ENCODE results near the gene PSMB8. TPM values are rescaled to one million over a fixed set of nuclear protein-coding genes. Genes with fewer than 3 reads are reported as not detected.

PSMB8 gene
- total and polyA plus RNA-seq, 7 donors: 34.3 to 305 (median 45.7) TPM

DNA sequence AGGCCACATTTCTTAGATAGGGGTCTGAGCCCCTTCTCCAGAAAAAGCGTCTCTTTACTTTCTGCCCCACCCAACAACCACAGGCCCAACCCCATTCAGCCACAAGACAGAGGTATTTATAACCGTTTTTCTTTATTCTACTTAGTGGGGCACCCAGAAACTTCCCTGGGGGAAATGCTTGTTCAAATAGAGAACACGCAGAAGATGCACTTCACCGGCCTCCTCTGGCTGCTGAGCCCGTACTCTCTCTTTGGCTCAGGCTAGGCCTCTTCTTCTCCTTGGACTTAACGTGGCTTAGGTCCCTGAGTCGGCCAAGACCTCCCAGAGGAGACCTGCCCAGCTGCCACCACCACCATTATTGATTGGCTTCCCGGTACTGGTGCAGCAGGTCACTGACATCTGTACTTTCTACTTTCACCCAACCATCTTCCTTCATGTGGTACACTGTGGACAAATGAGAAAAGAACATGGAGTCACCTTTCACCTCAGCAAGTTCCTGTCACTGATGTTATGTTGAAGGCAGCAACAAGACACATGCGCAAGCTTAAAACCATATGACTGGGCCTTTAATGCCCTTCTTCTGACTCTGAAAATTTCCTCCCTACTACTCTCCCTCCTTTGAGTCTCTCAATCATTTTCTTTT, 3.1 kb downstream of the PSMB8 start:
- H3K4me3 ChIP-seq: no peak overlapping the region
- peak overlapping the region in 2 of 4 donors; percentile 84 to 88 for H3K27ac ChIP-seq
- TF ChIP-seq CTCF (IDR thresholded peaks at IDR 0.05): no peak
- TF ChIP-seq POLR2A (IDR thresholded peaks at IDR 0.05): no peak
- no peak for TF ChIP-seq EP300 (IDR thresholded peaks at IDR 0.05)
- no peak for TF ChIP-seq POLR2AphosphoS5 (IDR thresholded peaks at IDR 0.05)
- H3K27me3 ChIP-seq: no peaks in the 10 kb centered on the region
- 54 to 82% methylated on average over 9 of the region's 9 CpGs for WGBS, 2 donors
- intact Hi-C loops (cut with DNase I): no loop called here
- DNase-seq: peak; percentile 36
- peaks cover 0 to 35% (median 30%) of the 10 kb centered on the region in 4 donors for H3K4me1 ChIP-seq
- H3K36me3 ChIP-seq: peaks cover 0 to 29% (median 6%) of the 10 kb centered on the region in 4 donors
- no peaks in the 10 kb centered on the region for H3K9me3 ChIP-seq

- no peaks in the 10 kb centered on the region for H3K9me3 ChIP-seq
- peak; percentile 60 for DNase-seq
- H3K27me3 ChIP-seq: no peaks in the 10 kb centered on the region
- intact Hi-C loops (cut with DNase I): no loop called here
- no peak overlapping the region for H3K4me3 ChIP-seq
- H3K27ac ChIP-seq: peak overlapping the region; percentile 84 to 97 (median 90)
- TF ChIP-seq CTCF (IDR thresholded peaks at IDR 0.05) (no peak), POLR2AphosphoS5 (IDR thresholded peaks at IDR 0.05) (no peak), POLR2A (IDR thresholded peaks at IDR 0.05) (no peak), EP300 (IDR thresholded peaks at IDR 0.05) (no peak)
- peaks cover 0 to 28% (median 24%) of the 10 kb centered on the region in 4 donors for H3K4me1 ChIP-seq
- 86 to 89% methylated on average over 15 of the region's 15 CpGs for WGBS, 2 donors
- peaks cover 0 to 36% (median 4%) of the 10 kb centered on the region in 4 donors for H3K36me3 ChIP-seq
Measured at GRCh38 chr6:32839356-32839755, 4.5 kb downstream of the PSMB8 start.

DNA sequence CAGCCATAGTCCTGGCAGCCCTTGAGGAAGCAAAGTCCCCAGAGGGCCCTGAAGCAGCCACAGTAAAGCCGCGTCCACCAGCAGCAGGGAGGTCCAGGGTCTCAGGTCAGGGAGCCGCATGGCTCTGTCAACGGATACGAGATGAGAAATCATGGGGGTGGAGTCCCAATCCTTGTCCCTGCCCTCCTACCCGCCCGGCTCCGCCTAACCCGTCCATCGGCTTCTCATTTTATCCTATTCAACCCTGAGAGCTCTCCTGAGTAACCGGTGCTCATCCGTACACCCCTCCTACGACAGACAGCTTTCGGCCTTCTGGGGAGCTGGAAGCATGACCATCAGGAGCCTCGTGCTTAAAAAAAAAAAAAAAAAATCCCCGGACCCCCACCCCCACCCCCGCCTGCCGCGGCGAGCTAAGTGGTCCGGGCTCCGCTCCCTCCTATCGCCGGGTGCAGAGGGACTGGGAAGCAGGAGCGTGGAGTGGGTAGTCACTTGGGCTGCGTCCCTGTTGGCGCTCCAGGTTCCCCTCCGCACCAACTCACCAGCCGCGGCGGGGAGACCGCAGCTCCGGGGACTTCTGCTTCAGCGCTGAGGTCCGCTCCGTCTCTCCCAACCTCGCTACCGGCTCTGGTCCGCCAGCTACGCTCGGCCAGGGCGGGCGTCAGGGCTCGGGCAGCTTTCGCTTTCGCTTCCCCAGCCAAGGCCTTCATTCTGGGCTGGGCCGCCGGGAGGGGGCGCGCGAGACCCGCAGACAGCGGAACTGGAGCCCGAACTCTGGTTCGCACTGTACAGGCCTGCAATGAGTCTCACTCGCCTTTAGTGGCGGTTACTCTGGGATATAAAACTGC, 5.5 kb downstream of the PSMB8 start, which contains the start of gene TAP2:
TSS of gene TAP2 (minus strand) at position 626 of the 845 bp plus-strand sequence. CDS start at position 120, 506 bp downstream.
- H3K9me3 ChIP-seq: no peaks in the 10 kb centered on the region
- intact Hi-C loops (cut with DNase I): loop anchor here (1.0 kb wide), 2 partner anchors 15 to 30 kb away; partner anchors contain the start of gene TAP1
- H3K4me1 ChIP-seq: peaks cover 0 to 26% (median 22%) of the 10 kb centered on the region in 4 donors
- peak within 1 kb of the TSS; percentile 56 to 81 (median 64) for H3K4me3 ChIP-seq
- no peaks in the 10 kb centered on the region for H3K27me3 ChIP-seq
- peak in 1 of 2 donors; percentile 25 for TF ChIP-seq POLR2A (IDR thresholded peaks at IDR 0.05)
- peak; percentile 90 to 96 (median 94) for TF ChIP-seq CTCF (IDR thresholded peaks at IDR 0.05)
- peak; percentile 70 to 88 (median 82) for TF ChIP-seq POLR2AphosphoS5 (IDR thresholded peaks at IDR 0.05)
- no peak for TF ChIP-seq EP300 (IDR thresholded peaks at IDR 0.05)
- peak within 1 kb of the TSS; percentile 84 to 97 (median 90) for H3K27ac ChIP-seq
- WGBS, 2 donors: 0 to 1% methylated on average over 57 of the region's 57 CpGs
- DNase-seq: peak; percentile 97
- H3K36me3 ChIP-seq: peaks cover 0 to 43% (median 4%) of the 10 kb centered on the region in 4 donors

- Histone ChIP-seq H3K27ac (peak overlapping the region; percentile 84 to 97 (median 90)), H3K4me3 (peak overlapping the region; percentile 56 to 81 (median 64)), H3K36me3 (peaks cover 0 to 43% (median 4%) of the 10 kb centered on the region in 4 donors), H3K4me1 (peaks cover 0 to 20% (median 15%) of the 10 kb centered on the region in 4 donors), H3K27me3 (no peaks in the 10 kb centered on the region), H3K9me3 (no peaks in the 10 kb centered on the region)
- intact Hi-C loops (cut with DNase I): loop anchor here (1.0 kb wide), 2 partner anchors 16 to 31 kb away; partner anchors contain the start of gene TAP1
- no peak for DNase-seq
- no peak for TF ChIP-seq CTCF (IDR thresholded peaks at IDR 0.05)
- TF ChIP-seq POLR2A (IDR thresholded peaks at IDR 0.05): no peak
- TF ChIP-seq EP300 (IDR thresholded peaks at IDR 0.05): no peak
- TF ChIP-seq POLR2AphosphoS5 (IDR thresholded peaks at IDR 0.05): no peak
- 31 to 37% methylated on average over 12 of the region's 12 CpGs for WGBS, 2 donors
Measured at GRCh38 chr6:32837651-32838113, 6.2 kb downstream of the PSMB8 start.

Data from sigmoid colon (tissue), 7 donors.